Neuronal stem cell (in vitro differentiated cells): ENCODE measurements around the gene INPP5B.
A peak's percentile ranks its signal among the peaks of the same experiment; 100 is the strongest.

Experiments
- DNase-seq: peaks from one replicate; pipeline ENCODE4 v3.0.0-alpha.2; 2013; ENCODE audit warnings: low spot score
- H2AFZ ChIP-seq: one replicate; pipeline ENCODE4 v1.6.1; 2013; ENCODE audit warnings: mild to moderate bottlenecking, low read length, inconsistent platforms
- H2AK5ac ChIP-seq: 2 replicates; pipeline ENCODE4 v1.6.1; 2013; ENCODE audit warnings: low read depth, mild to moderate bottlenecking, inconsistent platforms, low read length, moderate library complexity, mixed read lengths
- H2BK120ac ChIP-seq: 2 replicates; pipeline ENCODE4 v1.6.1; 2013; ENCODE audit warnings: low read depth, mild to moderate bottlenecking, inconsistent platforms, low read length, moderate library complexity, mixed read lengths
- H2BK12ac ChIP-seq: one replicate; pipeline ENCODE4 v1.6.1; 2013; ENCODE audit warnings: low read length, inconsistent platforms
- H2BK15ac ChIP-seq: 2 replicates; pipeline ENCODE4 v1.6.1; 2013; ENCODE audit warnings: mild to moderate bottlenecking, low read length, inconsistent platforms, mixed read lengths
- H2BK5ac ChIP-seq: one replicate; pipeline ENCODE4 v1.6.1; 2013; ENCODE audit warnings: inconsistent platforms, mild to moderate bottlenecking, low read length, moderate library complexity
- H3K14ac ChIP-seq: one replicate; pipeline ENCODE4 v1.6.1; 2013; ENCODE audit warnings: low read length, inconsistent platforms
- H3K18ac ChIP-seq: 2 replicates; pipeline ENCODE4 v1.6.1; 2013; ENCODE audit warnings: low read length, inconsistent platforms
- H3K23ac ChIP-seq: 2 replicates; pipeline ENCODE4 v1.6.1; 2013; ENCODE audit warnings: low read depth, mild to moderate bottlenecking, mixed read lengths, low read length, inconsistent platforms; ENCODE audit not compliant: poor library complexity
- H3K27ac ChIP-seq: replicated peaks from 3 replicates; pipeline ENCODE4 v1.5.1; 2013; ENCODE audit warnings: low read length, inconsistent platforms
- H3K27me3 ChIP-seq, 3 experiments: 2 replicates each; pipeline ENCODE4 v1.6.1; 2013; ENCODE audit warnings: low read length in 3 of 3, mild to moderate bottlenecking in 2 of 3, inconsistent platforms in 1 of 3, low read depth in 1 of 3, mixed read lengths in 1 of 3, moderate library complexity in 1 of 3; ENCODE audit not compliant: control insufficient read depth in 3 of 3, insufficient read depth in 3 of 3
- H3K36me3 ChIP-seq, 2 donors: replicated peaks in 1 of 2; 2 replicates each; pipeline ENCODE4 v1.6.1; 2013; ENCODE audit warnings: low read length in 2 of 2; ENCODE audit not compliant: control insufficient read depth in 2 of 2, insufficient read depth in 2 of 2
- H3K4ac ChIP-seq: 2 replicates; pipeline ENCODE4 v1.6.1; 2013; ENCODE audit warnings: inconsistent platforms, mild to moderate bottlenecking, low read length, moderate library complexity
- H3K4me1 ChIP-seq, 2 donors: 1 replicate in 1 of 2; 2 replicates in 1 of 2; pipeline ENCODE4 v1.6.1; 2013; ENCODE audit warnings: low read length in 2 of 2, low read depth in 1 of 2; ENCODE audit not compliant: control insufficient read depth in 2 of 2, insufficient read depth in 1 of 2
- H3K4me2 ChIP-seq: one replicate; pipeline ENCODE4 v1.6.1; 2013; ENCODE audit warnings: mild to moderate bottlenecking, low read length, inconsistent platforms; ENCODE audit not compliant: insufficient read depth, poor library complexity, severe bottlenecking
- H3K4me3 ChIP-seq, 2 donors: 2 replicates each; pipeline ENCODE4 v1.5.1; 2013; ENCODE audit warnings: low read length in 2 of 2, mild to moderate bottlenecking in 2 of 2, inconsistent platforms in 1 of 2, moderate library complexity in 1 of 2
- H3K79me1 ChIP-seq: one replicate; pipeline ENCODE4 v1.6.1; 2013; ENCODE audit warnings: low read depth, mild to moderate bottlenecking, inconsistent platforms, low read length, moderate library complexity
- H3K9ac ChIP-seq: one replicate; pipeline ENCODE4 v1.6.1; 2013; ENCODE audit warnings: mild to moderate bottlenecking, low read depth, low read length, inconsistent platforms; ENCODE audit not compliant: poor library complexity
- H3K9me3 ChIP-seq, 2 donors: replicated peaks in 1 of 2; 2 replicates each; pipeline versions ENCODE3 to v1.6.1; 2013; ENCODE audit warnings: low read length in 2 of 2, mild to moderate bottlenecking in 2 of 2, inconsistent platforms in 1 of 2, low read depth in 1 of 2, mixed read lengths in 1 of 2, moderate library complexity in 1 of 2; ENCODE audit not compliant: control insufficient read depth in 2 of 2, insufficient read depth in 1 of 2
- H4K8ac ChIP-seq: one replicate; pipeline ENCODE4 v1.6.1; 2013; ENCODE audit warnings: low read depth, mild to moderate bottlenecking, inconsistent platforms, low read length, moderate library complexity
- H4K91ac ChIP-seq: one replicate; pipeline ENCODE4 v1.6.1; 2013; ENCODE audit warnings: low read length, low read depth, mild to moderate bottlenecking, inconsistent platforms; ENCODE audit not compliant: poor library complexity
- WGBS, 2 donors: extraction: QIAGEN DNeasy Blood & Tissue Kit; methylation state at CpG; one replicate each; pipeline ENCODE4 v1.1.7; 2013; ENCODE audit warnings: missing lambda C conversion rate in 2 of 2, mixed read lengths in 1 of 2; ENCODE audit not compliant: insufficient read length in 2 of 2, insufficient replicate concordance in 1 of 2; ENCODE audit errors: extremely low coverage in 2 of 2; 5-methylcytosine and 5-hydroxymethylcytosine counted together

The INPP5B gene

GRCh38 chr1:37865348-37866120 lies 81.3 kb downstream of the INPP5B start:
- Histone ChIP-seq H3K18ac (no peak overlapping the region), H3K23ac (no peak overlapping the region), H2BK120ac (no peak overlapping the region), H3K4me1 (no peaks in the 10 kb centered on the region), H3K4ac (no peak overlapping the region), H3K79me1 (no peaks in the 10 kb centered on the region), H3K9me3 (no peaks in the 10 kb centered on the region), H3K9ac (no peak overlapping the region), H2BK5ac (no peak overlapping the region), H2BK15ac (no peak overlapping the region), H3K36me3 (peaks cover 17 to 64% of the 10 kb centered on the region in 2 donors), H4K8ac (no peak overlapping the region), H3K27me3 (no peaks in the 10 kb centered on the region), H3K4me2 (no peak overlapping the region), H3K27ac (no peak overlapping the region), H3K14ac (no peak overlapping the region), H2BK12ac (no peak overlapping the region), H2AFZ (no peak overlapping the region), H3K4me3 (no peak overlapping the region), H2AK5ac (no peak overlapping the region), H4K91ac (no peak overlapping the region)
- WGBS, 2 donors, result no CpG with 5 or more reads among the region's 6 CpGs
- no peak for DNase-seq

- Histone ChIP-seq H3K27me3 (no peaks in the 10 kb centered on the region), H3K4me3 (no peak overlapping the region), H4K8ac (no peak overlapping the region), H3K9me3 (no peaks in the 10 kb centered on the region), H3K23ac (no peak overlapping the region), H3K36me3 (peaks cover 15 to 44% of the 10 kb centered on the region in 2 donors), H3K4me1 (peaks cover 3 to 9% of the 10 kb centered on the region in 2 donors), H2BK5ac (no peak overlapping the region), H3K18ac (no peak overlapping the region), H3K4ac (no peak overlapping the region), H2BK120ac (no peak overlapping the region), H3K14ac (no peak overlapping the region), H2BK15ac (no peak overlapping the region), H4K91ac (no peak overlapping the region), H2BK12ac (no peak overlapping the region), H3K4me2 (no peak overlapping the region), H2AK5ac (no peak overlapping the region), H3K9ac (no peak overlapping the region), H2AFZ (no peak overlapping the region), H3K27ac (no peak overlapping the region), H3K79me1 (no peaks in the 10 kb centered on the region)
- no CpG with 5 or more reads among the region's 3 CpGs for WGBS, 2 donors
- no peak for DNase-seq
Observed at GRCh38 chr1:37862330-37862729, 84.5 kb downstream of the INPP5B start.

GRCh38 chr1:37861151-37861550 lies 85.7 kb downstream of the INPP5B start:
- Histone ChIP-seq H4K8ac (no peak overlapping the region), H3K9me3 (no peaks in the 10 kb centered on the region), H3K27me3 (no peaks in the 10 kb centered on the region), H3K18ac (no peak overlapping the region), H3K14ac (no peak overlapping the region), H3K79me1 (no peaks in the 10 kb centered on the region), H3K4me2 (no peak overlapping the region), H2BK12ac (no peak overlapping the region), H2BK15ac (no peak overlapping the region), H3K4ac (no peak overlapping the region), H3K36me3 (peaks cover 19 to 46% of the 10 kb centered on the region in 2 donors), H3K4me1 (peaks cover 3 to 9% of the 10 kb centered on the region in 2 donors), H3K27ac (no peak overlapping the region), H2BK120ac (no peak overlapping the region), H3K9ac (no peak overlapping the region), H3K23ac (no peak overlapping the region), H4K91ac (no peak overlapping the region), H3K4me3 (no peak overlapping the region), H2AK5ac (no peak overlapping the region), H2AFZ (no peak overlapping the region), H2BK5ac (no peak overlapping the region)
- no peak for DNase-seq
- WGBS, 2 donors, result no CpG with 5 or more reads among the region's 4 CpGs

- H2BK15ac ChIP-seq, result no peak overlapping the region
- H3K4me3 ChIP-seq, result peak overlapping the region; percentile 5 to 91
- no peak overlapping the region for H3K9ac ChIP-seq
- peak overlapping the region; percentile 32 for H3K4me2 ChIP-seq
- H2BK5ac ChIP-seq, result no peak overlapping the region
- H2BK12ac ChIP-seq, result no peak overlapping the region
- H3K23ac ChIP-seq, result no peak overlapping the region
- no CpG with 5 or more reads among the region's 5 CpGs for WGBS, 2 donors
- no peak overlapping the region for H3K18ac ChIP-seq
- H3K9me3 ChIP-seq, result no peaks in the 10 kb centered on the region
- peaks cover 15 to 44% of the 10 kb centered on the region in 2 donors for H3K36me3 ChIP-seq
- no peak overlapping the region for H2AK5ac ChIP-seq
- no peak overlapping the region for H3K27ac ChIP-seq
- no peaks in the 10 kb centered on the region for H3K27me3 ChIP-seq
- H4K91ac ChIP-seq, result no peak overlapping the region
- no peak for DNase-seq
- no peak overlapping the region for H3K4ac ChIP-seq
- no peak overlapping the region for H3K14ac ChIP-seq
- H3K4me1 ChIP-seq, result peaks cover 3 to 9% of the 10 kb centered on the region in 2 donors
- H4K8ac ChIP-seq, result no peak overlapping the region
- H2BK120ac ChIP-seq, result no peak overlapping the region
- peak overlapping the region; percentile 96 for H2AFZ ChIP-seq
- no peaks in the 10 kb centered on the region for H3K79me1 ChIP-seq
Observed at GRCh38 chr1:37860346-37860666, 86.5 kb downstream of the INPP5B start.
